ENCODE results near the gene SYNJ1. TPM values are rescaled to one million over a fixed set of nuclear protein-coding genes. Genes with fewer than 3 reads are reported as not detected.

Gene SYNJ1
- total and polyA plus RNA-seq, 2 of the 4 experiments (the other 2 are of a cell fraction) = 3.6 to 4.6 TPM

GRCh38 chr21:32716486-32716885 lies 11.3 kb downstream of the SYNJ1 start:
- Histone ChIP-seq H3K36me3 (ENCODE audit: control insufficient read depth, insufficient read depth, low read length) (peaks cover 1% of the 10 kb centered on the region; the same call in 1 of the 2 replicates), H4K5ac (ENCODE audit: low read depth, low read length) (no peak overlapping the region), H3K27ac (ENCODE audit: insufficient read depth, low read length) (no peak overlapping the region), H3K27me3 (ENCODE audit: control insufficient read depth, insufficient read depth, low read length) (no peaks in the 10 kb centered on the region), H2BK20ac (ENCODE audit: low read depth, low read length) (no peak overlapping the region), H4K20me1 (ENCODE audit: insufficient read depth, low read length) (no peaks in the 10 kb centered on the region), H3K4ac (ENCODE audit: low read depth, low read length) (no peak overlapping the region), H3K18ac (ENCODE audit: low read depth, low read length) (no peak overlapping the region), H2AFZ (replicated peaks; ENCODE audit: low read length, poor library complexity) (no peak overlapping the region), H3K9me1 (ENCODE audit: insufficient read depth, low read length) (no peaks in the 10 kb centered on the region), H3K79me1 (ENCODE audit: low read depth in 1 of 2, low read length in 2 of 2) (peaks cover 4 to 17% of the 10 kb centered on the region in 2 experiments; a peak in 3 of 4 replicates), H4K91ac (ENCODE audit: insufficient read depth, low read depth, low read length) (no peak overlapping the region), H3K4me3 (ENCODE audit: insufficient read depth, low read depth, low read length) (no peak overlapping the region), H2AK9ac (replicated peaks; ENCODE audit: low read depth, low read length, poor library complexity) (no peak overlapping the region), H3K56ac (ENCODE audit: extremely low read depth, insufficient read depth, low read length) (no peak overlapping the region), H2BK120ac (ENCODE audit: low read depth, low read length) (no peak overlapping the region), H3K4me2 (ENCODE audit: low read depth, low read length) (no peak overlapping the region), H3K14ac (replicated peaks; ENCODE audit: low read depth, low read length) (no peak overlapping the region), H2BK5ac (ENCODE audit: low read depth, low read length, poor library complexity, severe bottlenecking) (no peak overlapping the region), H4K8ac (ENCODE audit: low read depth in 2 of 2, low read length in 2 of 2) (no peak overlapping the region), H3K9ac (ENCODE audit: low read depth, low read length) (no peak overlapping the region), H3K4me1 (ENCODE audit: control insufficient read depth, insufficient read depth, low read length) (no peaks in the 10 kb centered on the region), H3K9me3 (ENCODE audit: control insufficient read depth, insufficient read depth, low read length) (no peaks in the 10 kb centered on the region), H3K23ac (ENCODE audit: low read depth, low read length) (no peak overlapping the region), H2BK15ac (ENCODE audit: low read depth, low read length) (no peak overlapping the region), H2AK5ac (ENCODE audit: low read depth, low read length) (no peak overlapping the region)
- ChIA-PET CTCF (no interaction called here), POLR2A (ENCODE audit: unreplicated experiment) (no interaction called here)
- no CpG with 5 or more reads among the region's 2 CpGs for WGBS, 2 experiments (ENCODE audit: extremely low coverage in 2 of 2, insufficient read length in 1 of 2)
- dilution Hi-C loops (cut with HindIII; ENCODE audit: low sequenced_read_pairs, unreplicated experiment) (no loop called here), intact Hi-C loops (cut with micrococcal nuclease) (no loop called here), in situ Hi-C loops (cut with MboI; ENCODE audit: low sequenced_read_pairs) (no loop called here)
- DNase-seq (no peak), ATAC-seq (ENCODE audit: low read depth) (no peak)
- no peak for TF ChIP-seq RCOR1 (IDR thresholded peaks at IDR 0.05; ENCODE audit: insufficient replicate concordance, low read length)
- TF ChIP-seq POLR2A (IDR thresholded peaks at IDR 0.05; ENCODE audit: low read depth, low read length) = no peak
- no peak for TF ChIP-seq SMC3 (IDR thresholded peaks at IDR 0.05; ENCODE audit: low read depth, low read length)
- no peak for TF ChIP-seq USF2 (IDR thresholded peaks at IDR 0.05; ENCODE audit: low read depth, low read length)
- TF ChIP-seq MXI1 (IDR thresholded peaks at IDR 0.05; ENCODE audit: borderline replicate concordance, low read depth, low read length) = no peak
- TF ChIP-seq CHD1 (IDR thresholded peaks at IDR 0.05; ENCODE audit: low read depth, low read length) = no peak
- no peak for TF ChIP-seq CEBPB (IDR thresholded peaks at IDR 0.05; ENCODE audit: low read depth, low read length)
- no peak for TF ChIP-seq CTCF (conservative IDR thresholded peaks at IDR 0.05; ENCODE audit: low read depth, low read length)
- no peak for TF ChIP-seq MAFK (IDR thresholded peaks at IDR 0.05; ENCODE audit: low read depth, low read length)
- no peak for TF ChIP-seq RAD21 (IDR thresholded peaks at IDR 0.05; ENCODE audit: low read length)
- no TSS peak for BruUV-seq (replicated peaks)
